Stimulated activated CD8-positive, alpha-beta memory T cell treated with anti-CD3 and anti-CD28 coated beads, Interleukin-7, amount 100 ng/mL, for 48 hours (primary cell): Measurements from ENCODE around the gene GBP1.
"Not testable (repeated sequence)": the region's sequence is repeated elsewhere in the genome, so short reads cannot be mapped to it uniquely, and the experiment has no call there.

Experiments
- DNase-seq, 2 donors: peaks; one replicate each; pipeline ENCODE4 v3.0.0-alpha.2; 2020; ENCODE audit warnings: low read depth in 1 of 2; ENCODE audit errors: extremely low read depth in 1 of 2

The GBP1 gene

GRCh38 chr1:89060091-89060490 is 4.9 kb downstream of the GBP1 start:
- no peak for DNase-seq

- no peak for DNase-seq
Observed at GRCh38 chr1:89051955-89052312, 13.1 kb downstream of the GBP1 start.

GRCh38 chr1:89051300-89051954 is 13.6 kb downstream of the GBP1 start:
- DNase-seq, result no peak

GRCh38 chr1:89050649-89051033 is 14.4 kb downstream of the GBP1 start:
- no peak for DNase-seq

- not testable (repeated sequence) for DNase-seq
Observed at GRCh38 chr1:89049901-89050648, 14.9 kb downstream of the GBP1 start.

GRCh38 chr1:89049187-89049586 is 15.8 kb downstream of the GBP1 start:
- not testable (repeated sequence) for DNase-seq

- no peak for DNase-seq
Observed at GRCh38 chr1:89047734-89048133, 17.3 kb downstream of the GBP1 start.

GRCh38 chr1:89046318-89047183 is 18.5 kb downstream of the GBP1 start:
- DNase-seq, result peak in 1 of 2 donors; percentile 12

- DNase-seq, result no peak
Observed at GRCh38 chr1:89044970-89045721, 19.9 kb downstream of the GBP1 start.

- no peak for DNase-seq
Observed at GRCh38 chr1:89043940-89044339, 21.1 kb downstream of the GBP1 start.

GRCh38 chr1:89042491-89042890 is 22.5 kb downstream of the GBP1 start:
- no peak for DNase-seq

GRCh38 chr1:89041721-89042120 is 23.3 kb downstream of the GBP1 start:
- no peak for DNase-seq

- no peak for DNase-seq
Observed at GRCh38 chr1:89041119-89041641, 23.8 kb downstream of the GBP1 start.

GRCh38 chr1:89040315-89040626 is 24.7 kb downstream of the GBP1 start:
- DNase-seq, result no peak

- no peak for DNase-seq
Observed at GRCh38 chr1:89037186-89037585, 27.8 kb downstream of the GBP1 start.

GRCh38 chr1:89035080-89035479 is 29.9 kb downstream of the GBP1 start:
- no peak for DNase-seq

- not testable (repeated sequence) for DNase-seq
Observed at GRCh38 chr1:89034004-89034403, 31.0 kb downstream of the GBP1 start.

GRCh38 chr1:89029051-89029450 is 36.0 kb downstream of the GBP1 start:
- not testable (repeated sequence) for DNase-seq

GRCh38 chr1:89025928-89026327 is 39.1 kb downstream of the GBP1 start:
- DNase-seq, result no peak

GRCh38 chr1:89023026-89023425 is 42.0 kb downstream of the GBP1 start:
- no peak for DNase-seq
